OCI-LY3 (cell line): ENCODE results near the gene MARK4.
A peak's percentile ranks its signal among the peaks of the same experiment; 100 is the strongest.

Experiments used
- H2AFZ ChIP-seq: fragments of 200-600, 300-600 bp; shearing (Covaris generic); 2 replicates; pipeline ENCODE4 v1.6.0; 2014; ENCODE audit warnings: antibody characterized with exemption, low read depth, low read length
- H3K27ac ChIP-seq: fragments of 200-600, 300-600 bp; sonication (generic); 2 replicates; pipeline ENCODE4 v1.5.1; 2014; ENCODE audit warnings: mild to moderate bottlenecking, low read length, moderate library complexity, mixed read lengths
- H3K27me3 ChIP-seq: fragments of 200-600, 300-600 bp; sonication (generic); 2 replicates; pipeline ENCODE4 v1.6.1; 2014; ENCODE audit warnings: low read depth, low read length, mixed read lengths
- H3K36me3 ChIP-seq: fragments of 200-600, 300-600 bp; sonication (generic); replicated peaks from 2 replicates; pipeline ENCODE3; 2014; ENCODE audit warnings: low read depth, low read length, mixed read lengths
- H3K4me1 ChIP-seq: fragments of 300-600, 200-600 bp; sonication (generic); 2 replicates; pipeline ENCODE4 v1.6.1; 2014; ENCODE audit warnings: low read length, mixed read lengths
- H3K4me2 ChIP-seq: fragments of 200-600, 300-600 bp; sonication (generic); 2 replicates; pipeline ENCODE4 v1.6.1; 2014; ENCODE audit warnings: low read length, mixed read lengths
- H3K4me3 ChIP-seq: fragments of 300-600, 200-600 bp; sonication (generic); 2 replicates; pipeline ENCODE4 v1.5.1; 2014; ENCODE audit warnings: antibody characterized with exemption, mild to moderate bottlenecking, low read length, moderate library complexity
- H3K79me2 ChIP-seq: fragments of 300-600, 200-600 bp; shearing (Covaris generic); 2 replicates; pipeline ENCODE4 v1.6.1; 2014; ENCODE audit warnings: mild to moderate bottlenecking, low read length, mixed read lengths
- H3K9ac ChIP-seq: fragments of 300-600, 200-600 bp; shearing (Covaris generic); 2 replicates; pipeline ENCODE4 v1.6.0; 2014; ENCODE audit warnings: mild to moderate bottlenecking, low read length, moderate library complexity
- H3K9me3 ChIP-seq: fragments of 200-600, 300-600 bp; shearing (Covaris generic); 2 replicates; pipeline ENCODE4 v1.6.1; 2014; ENCODE audit warnings: low read length, mixed read lengths; ENCODE audit not compliant: insufficient read depth
- H4K20me1 ChIP-seq: fragments of 200-600, 300-600 bp; sonication (generic); 2 replicates; pipeline ENCODE4 v1.6.1; 2016; ENCODE audit warnings: low read length, mixed read lengths; ENCODE audit not compliant: insufficient read depth
- EZH2phosphoT487 ChIP-seq: fragments of 200-600 bp; shearing (Covaris generic); IDR thresholded peaks from 2 replicates; pipeline ENCODE4 v1.6.1; 2018; ENCODE audit warnings: antibody characterized with exemption, mixed run types, low read depth
- TF ChIP-seq, protein P1 (sequence below): fragments of 200-600, 300-600 bp; sonication (generic); IDR thresholded peaks from 2 replicates; pipeline ENCODE4 v1.5.1; 2014; ENCODE audit warnings: antibody characterized with exemption, low read length, low read depth

The MARK4 gene

DNA sequence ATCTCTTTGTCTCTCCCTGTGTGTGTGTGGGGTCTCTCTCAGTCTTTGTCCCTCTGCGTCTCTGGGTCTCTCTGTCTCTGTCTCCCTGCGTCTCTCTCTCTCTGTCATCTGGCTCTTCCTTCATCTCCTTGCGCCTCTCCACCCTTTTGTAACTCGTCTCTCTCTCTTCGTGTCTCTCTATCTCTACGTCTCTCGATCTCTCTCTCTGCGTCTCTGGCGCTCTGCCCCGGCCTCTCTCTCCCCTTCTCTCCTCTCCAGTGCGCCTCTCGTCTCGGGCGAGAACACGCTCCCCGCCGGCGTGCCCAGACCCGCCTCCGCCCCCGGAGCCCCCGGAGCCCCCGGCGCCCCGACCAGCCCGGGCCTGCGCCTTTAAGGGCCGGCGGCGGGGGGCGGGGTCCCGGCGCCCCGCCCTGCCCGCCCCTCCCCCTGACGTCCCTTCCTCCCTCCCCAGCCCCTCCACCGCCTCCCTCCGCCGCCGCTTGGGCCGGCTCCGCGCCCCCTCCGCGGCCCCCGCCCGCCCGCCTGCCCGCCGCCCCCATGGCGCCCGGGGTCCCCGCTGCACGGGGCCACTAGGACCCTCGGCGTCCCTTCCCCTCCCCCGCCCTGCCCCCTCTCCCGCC lies at the start of gene MARK4:
MARK4 (plus strand) TSS at position 440 of the 620 bp plus-strand sequence. CDS start 318 bp downstream, outside the sequence.
- Histone ChIP-seq H3K9me3 (no peaks in the 10 kb centered on the region), H3K4me2 (peak within 1 kb of the TSS; percentile 98), H3K79me2 (peaks cover 26% of the 10 kb centered on the region), H3K4me1 (peaks cover 18% of the 10 kb centered on the region), H3K9ac (peak within 1 kb of the TSS; percentile 90), H3K36me3 (no peaks in the 10 kb centered on the region), H3K4me3 (peak within 1 kb of the TSS; percentile 99), H3K27ac (no peak within 1 kb of the TSS), H3K27me3 (no peaks in the 10 kb centered on the region; the same call in 1 of the 2 replicates), H4K20me1 (peaks cover 18% of the 10 kb centered on the region; the same call in 1 of the 2 replicates), H2AFZ (peak within 1 kb of the TSS; percentile 82)
- TF ChIP-seq, protein P1, sequence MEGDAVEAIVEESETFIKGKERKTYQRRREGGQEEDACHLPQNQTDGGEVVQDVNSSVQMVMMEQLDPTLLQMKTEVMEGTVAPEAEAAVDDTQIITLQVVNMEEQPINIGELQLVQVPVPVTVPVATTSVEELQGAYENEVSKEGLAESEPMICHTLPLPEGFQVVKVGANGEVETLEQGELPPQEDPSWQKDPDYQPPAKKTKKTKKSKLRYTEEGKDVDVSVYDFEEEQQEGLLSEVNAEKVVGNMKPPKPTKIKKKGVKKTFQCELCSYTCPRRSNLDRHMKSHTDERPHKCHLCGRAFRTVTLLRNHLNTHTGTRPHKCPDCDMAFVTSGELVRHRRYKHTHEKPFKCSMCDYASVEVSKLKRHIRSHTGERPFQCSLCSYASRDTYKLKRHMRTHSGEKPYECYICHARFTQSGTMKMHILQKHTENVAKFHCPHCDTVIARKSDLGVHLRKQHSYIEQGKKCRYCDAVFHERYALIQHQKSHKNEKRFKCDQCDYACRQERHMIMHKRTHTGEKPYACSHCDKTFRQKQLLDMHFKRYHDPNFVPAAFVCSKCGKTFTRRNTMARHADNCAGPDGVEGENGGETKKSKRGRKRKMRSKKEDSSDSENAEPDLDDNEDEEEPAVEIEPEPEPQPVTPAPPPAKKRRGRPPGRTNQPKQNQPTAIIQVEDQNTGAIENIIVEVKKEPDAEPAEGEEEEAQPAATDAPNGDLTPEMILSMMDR: no peak
- no peak for TF ChIP-seq EZH2phosphoT487

DNA sequence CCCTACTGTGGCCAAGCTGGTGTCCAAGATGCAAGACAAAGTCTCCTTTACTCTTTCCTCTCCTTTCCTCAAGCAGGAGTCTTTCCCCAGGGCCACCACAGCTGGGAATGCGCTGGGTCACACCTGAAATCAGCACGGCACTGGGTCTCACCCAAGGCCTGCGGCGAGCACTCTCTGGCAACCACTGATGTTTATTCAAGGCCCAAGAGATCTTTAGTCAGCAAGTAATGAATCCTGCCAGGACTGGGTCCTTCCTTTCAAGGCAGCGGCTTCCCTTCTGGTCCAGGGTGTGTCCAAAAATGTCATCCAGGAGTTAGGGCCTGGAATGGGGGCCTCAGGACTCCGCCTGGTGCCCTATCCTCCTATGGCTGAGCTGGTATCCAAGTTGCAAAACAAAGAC lies 48.4 kb upstream of the MARK4 start:
- Histone ChIP-seq H3K9me3 (no peaks in the 10 kb centered on the region), H2AFZ (no peak overlapping the region)
- TF ChIP-seq EZH2phosphoT487: no peak
- TF ChIP-seq, protein P1: no peak

DNA sequence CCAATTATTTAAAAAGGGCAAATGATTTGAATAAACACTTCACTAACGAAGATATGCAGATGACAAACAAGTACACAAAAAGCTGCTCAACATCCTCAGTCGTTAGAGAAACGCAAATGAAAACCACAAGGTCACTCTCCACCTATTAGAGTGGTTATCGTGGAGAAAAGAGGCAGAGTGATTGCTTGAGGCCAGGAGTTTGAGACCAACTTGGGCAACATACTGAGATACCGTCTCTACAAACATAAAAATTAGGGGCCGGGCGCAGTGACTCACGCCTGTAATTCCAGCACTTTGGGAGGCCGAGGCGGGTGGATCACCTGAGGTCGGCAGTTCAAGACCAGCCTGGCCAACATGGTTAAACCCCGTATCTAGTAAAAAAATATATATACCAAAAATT lies 45.3 kb upstream of the MARK4 start:
- Histone ChIP-seq H3K9ac (no peak overlapping the region), H3K4me2 (no peak overlapping the region), H3K9me3 (no peaks in the 10 kb centered on the region), H3K27me3 (peaks cover 5% of the 10 kb centered on the region; the same call in 1 of the 2 replicates), H3K36me3 (no peaks in the 10 kb centered on the region), H3K79me2 (no peaks in the 10 kb centered on the region), H3K4me3 (no peak overlapping the region), H3K4me1 (no peaks in the 10 kb centered on the region), H4K20me1 (no peaks in the 10 kb centered on the region), H3K27ac (no peak overlapping the region), H2AFZ (no peak overlapping the region)
- TF ChIP-seq EZH2phosphoT487: no peak
- TF ChIP-seq, protein P1: no peak

More for the DNA sequence above, 48.4 kb upstream of the MARK4 start:
- Histone ChIP-seq H3K4me2 (no peak overlapping the region), H3K4me3 (no peak overlapping the region), H3K27me3 (peaks cover 10% of the 10 kb centered on the region; the same call in 1 of the 2 replicates), H3K27ac (no peak overlapping the region), H3K4me1 (no peaks in the 10 kb centered on the region), H3K9ac (no peak overlapping the region), H3K36me3 (no peaks in the 10 kb centered on the region), H4K20me1 (no peaks in the 10 kb centered on the region), H3K79me2 (no peaks in the 10 kb centered on the region)

DNA sequence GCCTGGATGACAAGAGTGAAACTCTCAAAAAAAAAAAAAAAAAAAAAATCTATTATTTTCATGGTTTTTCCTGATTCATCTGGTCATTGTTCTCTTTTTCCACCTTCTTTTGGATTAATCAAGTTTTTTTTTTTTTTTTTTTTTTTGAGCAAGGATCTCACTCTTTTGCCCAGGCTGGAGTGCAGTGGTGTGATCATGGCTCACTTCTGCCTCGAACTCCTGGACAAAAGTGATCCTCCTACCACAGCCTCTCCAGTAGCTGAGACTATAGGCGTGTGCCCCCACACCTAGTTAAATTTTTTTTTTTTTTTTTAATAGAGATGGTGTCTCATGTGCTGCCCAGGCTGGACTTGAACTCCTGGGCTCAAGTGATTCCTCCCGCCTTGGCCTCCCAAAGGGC lies 44.7 kb upstream of the MARK4 start:
- TF ChIP-seq, protein P1: no peak
- TF ChIP-seq EZH2phosphoT487: no peak
- H3K27ac ChIP-seq: no peak overlapping the region

More for the DNA sequence above, 44.7 kb upstream of the MARK4 start:
- H4K20me1 ChIP-seq: no peaks in the 10 kb centered on the region
- no peak overlapping the region for H3K4me2 ChIP-seq
- peaks cover 5% of the 10 kb centered on the region; the same call in 1 of the 2 replicates for H3K27me3 ChIP-seq
- H3K4me1 ChIP-seq: no peaks in the 10 kb centered on the region
- no peaks in the 10 kb centered on the region for H3K36me3 ChIP-seq
- no peak overlapping the region for H3K4me3 ChIP-seq
- no peaks in the 10 kb centered on the region for H3K79me2 ChIP-seq
- no peak overlapping the region for H3K9ac ChIP-seq
- no peak overlapping the region for H2AFZ ChIP-seq
- no peaks in the 10 kb centered on the region for H3K9me3 ChIP-seq
